HG02642 (cell line): ENCODE measurements around the gene CNNM4.

Experiments used
- ATAC-seq: cut with Tn5 transposase; IDR thresholded peaks from one replicate; pipeline ENCODE4 v1.9.1; 2021; ENCODE audit warnings: mild to moderate bottlenecking; ENCODE audit not compliant: unreplicated experiment, poor library complexity

The CNNM4 gene

DNA sequence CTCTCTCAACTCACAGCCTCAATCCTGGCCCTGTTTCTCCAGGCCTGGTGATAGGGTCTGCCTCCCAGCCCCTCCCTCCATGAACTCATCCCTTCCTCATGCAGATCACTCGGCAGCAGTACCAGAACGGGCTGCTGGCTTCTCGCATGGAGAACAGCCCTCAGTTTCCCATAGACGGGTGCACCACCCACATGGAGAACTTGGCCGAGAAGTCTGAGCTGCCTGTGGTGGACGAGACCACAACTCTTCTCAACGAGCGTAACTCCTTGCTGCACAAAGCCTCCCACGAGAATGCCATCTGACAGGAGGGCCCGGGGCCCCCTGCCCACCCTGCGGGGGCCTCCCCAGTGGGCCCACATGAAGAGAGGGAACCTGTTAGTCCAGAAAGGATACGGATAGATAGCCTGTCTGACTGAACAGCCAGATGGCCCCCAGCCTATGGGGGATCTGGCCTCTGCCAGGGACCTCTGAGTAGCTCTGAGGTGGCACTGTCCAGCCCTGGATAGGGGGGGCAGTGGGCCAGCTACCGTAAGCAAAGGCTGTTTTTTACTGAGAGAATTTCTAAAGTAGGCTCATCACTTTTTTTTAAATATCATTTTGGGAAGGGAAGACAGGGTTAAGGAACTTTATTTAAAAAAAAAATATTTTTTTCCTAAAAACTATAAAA, 48.6 kb downstream of the CNNM4 start:
- no peak for ATAC-seq

DNA sequence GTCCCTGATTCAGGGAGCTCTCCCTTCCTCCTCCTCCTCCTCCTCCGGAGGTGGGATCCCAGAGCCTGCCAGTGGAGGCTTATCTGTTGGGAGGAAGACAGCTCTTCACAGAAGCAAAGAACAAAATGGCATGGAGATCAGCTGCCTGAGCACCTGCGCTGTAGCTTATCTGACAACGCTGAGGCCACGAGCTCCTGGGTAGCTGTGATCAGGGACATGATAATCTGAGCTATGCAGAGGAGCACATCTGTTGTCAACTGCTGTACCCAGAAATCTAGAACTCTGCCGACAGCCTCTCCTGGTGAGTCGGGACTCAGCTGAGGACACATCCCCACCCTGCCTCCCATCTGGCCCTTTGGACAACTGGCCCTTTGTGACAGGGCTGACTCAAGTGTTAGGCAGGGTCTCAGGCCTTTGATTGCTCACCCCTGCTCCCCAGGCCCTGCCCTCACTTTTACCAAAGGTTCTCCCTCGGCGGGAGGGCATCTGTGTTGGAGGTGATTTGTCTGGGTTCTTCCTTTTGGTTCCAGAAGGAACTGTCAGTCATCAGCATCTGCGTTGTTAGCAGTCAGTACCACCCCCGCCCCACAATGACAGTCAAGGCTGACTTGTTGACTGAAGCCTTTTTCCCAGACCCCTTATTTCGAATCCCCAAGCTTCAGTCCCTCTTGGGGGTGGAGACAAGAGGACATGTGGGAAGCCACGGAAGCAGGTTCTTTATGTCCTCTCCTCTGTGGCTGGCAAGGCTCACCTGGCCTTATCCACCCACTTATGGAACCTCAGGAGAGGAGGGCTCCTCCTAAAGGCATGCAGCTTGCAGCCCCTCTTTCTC, 49.5 kb downstream of the CNNM4 start:
- ATAC-seq, result no peak

DNA sequence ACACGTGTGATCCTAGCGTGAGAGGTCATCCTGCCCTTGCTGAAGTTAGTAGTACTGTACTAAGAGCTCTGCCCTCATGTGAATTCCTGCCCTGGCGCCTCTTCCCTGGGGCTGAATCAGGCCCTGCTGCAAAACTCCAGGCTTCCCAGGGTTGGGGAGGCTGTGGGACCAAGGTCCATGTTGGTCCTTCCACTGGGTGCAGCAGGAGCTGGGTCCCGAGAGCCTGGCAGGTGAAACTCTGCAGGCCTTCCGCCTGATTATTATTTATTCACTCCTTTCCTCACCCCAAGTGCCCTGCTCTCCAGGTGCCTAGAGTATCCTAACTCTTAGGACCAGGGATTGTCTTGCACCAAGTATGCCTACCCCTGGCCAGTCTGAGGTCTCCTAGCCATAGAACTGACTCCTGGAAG, 50.1 kb downstream of the CNNM4 start:
- no peak for ATAC-seq

DNA sequence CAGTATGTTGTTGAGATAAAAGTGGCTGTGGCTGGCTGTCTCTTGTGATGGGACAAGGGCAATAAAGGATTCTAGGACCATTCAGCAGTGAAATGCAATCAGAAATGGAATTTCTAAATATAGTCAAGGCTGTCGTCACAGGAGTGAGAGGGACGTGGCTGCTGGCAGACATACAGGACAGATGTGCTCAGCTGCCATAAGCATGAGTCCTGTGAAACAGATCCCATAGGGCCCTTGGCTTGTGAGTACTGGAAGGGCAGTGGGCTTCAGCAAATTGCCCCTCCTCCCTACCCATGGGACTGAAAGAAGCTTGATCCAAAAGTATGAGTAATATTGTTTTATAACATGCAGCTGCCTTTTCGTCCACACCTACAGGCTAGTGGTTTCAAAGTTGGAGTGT, 51.2 kb downstream of the CNNM4 start:
- no peak for ATAC-seq

DNA sequence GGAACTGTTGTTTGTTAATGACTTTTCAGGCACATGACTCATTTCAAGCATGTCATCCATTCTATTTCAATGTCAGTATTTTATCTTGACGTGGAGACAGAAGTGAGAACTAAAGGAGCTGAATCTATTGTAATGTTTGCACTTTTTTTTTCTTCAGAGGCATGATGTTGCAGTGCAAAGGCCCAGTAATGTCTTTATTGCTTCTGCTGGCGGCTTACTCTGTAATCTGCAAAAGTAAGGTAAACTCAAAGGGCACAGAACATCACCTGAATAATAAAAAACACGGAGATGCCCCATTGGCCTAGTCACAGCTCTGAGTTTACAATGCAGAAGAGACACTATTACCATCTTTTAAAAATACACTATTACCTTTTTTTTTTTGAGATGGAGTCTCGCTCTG, 53.0 kb downstream of the CNNM4 start:
- ATAC-seq, result no peak

DNA sequence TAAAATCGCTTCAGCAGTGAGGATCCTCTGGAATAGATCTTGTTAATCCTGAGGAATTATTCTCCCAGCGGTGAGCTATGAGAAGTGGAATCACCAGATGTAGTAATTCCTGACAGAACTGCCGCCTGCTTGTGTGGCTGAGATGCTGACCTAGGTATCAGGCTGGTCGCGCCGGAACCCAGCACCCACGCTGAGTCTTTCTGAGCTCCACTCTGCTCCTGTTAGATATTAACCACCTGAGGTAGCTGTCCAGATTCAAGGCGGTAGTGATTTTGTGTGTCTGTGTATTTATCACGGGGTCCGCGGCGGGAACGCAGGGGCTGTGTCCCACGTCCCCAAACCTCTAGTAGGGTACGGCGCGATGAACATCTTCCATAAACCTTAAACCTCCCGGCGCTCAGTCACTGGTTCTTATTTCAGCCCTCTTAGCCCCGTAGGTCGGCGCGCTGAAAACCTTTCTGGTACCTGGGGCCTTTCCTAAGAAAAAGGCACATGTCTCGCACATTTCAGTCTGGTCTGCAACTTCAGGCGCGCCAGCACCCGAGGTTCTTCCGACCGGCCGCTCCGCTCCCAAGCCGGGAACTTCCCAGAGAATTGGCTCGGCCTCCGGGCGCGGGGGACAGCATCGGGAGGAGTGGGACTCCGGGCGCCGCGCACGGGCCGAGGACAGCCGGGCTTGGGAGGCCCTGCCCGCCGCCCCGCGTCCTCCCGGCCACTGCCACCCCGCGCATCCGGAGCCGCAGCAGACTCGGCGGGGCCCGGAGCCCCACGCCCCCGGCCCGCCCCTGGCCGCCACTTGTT, 54.8 kb downstream of the CNNM4 start:
- peak; percentile 10 for ATAC-seq

DNA sequence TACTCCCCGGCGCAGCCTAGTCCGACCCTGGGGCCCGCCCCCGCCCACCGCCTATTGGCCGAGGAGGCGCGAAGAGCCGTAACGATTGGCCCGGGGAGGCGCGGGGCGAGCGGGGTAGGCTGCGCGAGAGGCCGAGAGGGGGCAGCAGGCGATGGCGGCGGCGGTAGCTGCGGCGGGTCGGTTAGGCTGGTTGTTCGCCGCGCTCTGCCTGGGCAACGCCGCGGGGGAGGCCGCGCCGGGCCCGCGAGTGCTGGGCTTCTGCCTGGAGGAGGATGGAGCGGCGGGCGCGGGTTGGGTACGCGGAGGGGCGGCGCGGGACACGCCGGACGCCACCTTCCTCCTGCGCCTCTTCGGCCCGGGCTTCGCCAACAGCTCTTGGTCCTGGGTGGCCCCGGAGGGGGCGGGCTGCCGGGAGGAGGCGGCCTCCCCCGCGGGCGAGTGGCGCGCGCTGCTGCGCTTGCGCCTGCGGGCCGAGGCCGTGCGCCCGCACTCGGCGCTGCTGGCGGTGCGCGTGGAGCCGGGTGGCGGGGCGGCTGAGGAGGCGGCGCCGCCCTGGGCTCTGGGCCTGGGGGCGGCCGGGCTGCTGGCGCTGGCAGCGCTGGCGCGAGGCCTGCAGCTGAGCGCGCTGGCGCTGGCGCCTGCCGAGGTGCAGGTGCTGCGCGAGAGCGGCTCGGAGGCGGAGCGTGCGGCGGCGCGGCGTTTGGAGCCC, 55.6 kb downstream of the CNNM4 start, which contains the start of gene CNNM3:
Gene CNNM3 (plus strand): TSS at position 142 of the 709 bp plus-strand sequence. CDS start 10 bp downstream, at position 152.
- ATAC-seq, result peak; percentile 88

DNA sequence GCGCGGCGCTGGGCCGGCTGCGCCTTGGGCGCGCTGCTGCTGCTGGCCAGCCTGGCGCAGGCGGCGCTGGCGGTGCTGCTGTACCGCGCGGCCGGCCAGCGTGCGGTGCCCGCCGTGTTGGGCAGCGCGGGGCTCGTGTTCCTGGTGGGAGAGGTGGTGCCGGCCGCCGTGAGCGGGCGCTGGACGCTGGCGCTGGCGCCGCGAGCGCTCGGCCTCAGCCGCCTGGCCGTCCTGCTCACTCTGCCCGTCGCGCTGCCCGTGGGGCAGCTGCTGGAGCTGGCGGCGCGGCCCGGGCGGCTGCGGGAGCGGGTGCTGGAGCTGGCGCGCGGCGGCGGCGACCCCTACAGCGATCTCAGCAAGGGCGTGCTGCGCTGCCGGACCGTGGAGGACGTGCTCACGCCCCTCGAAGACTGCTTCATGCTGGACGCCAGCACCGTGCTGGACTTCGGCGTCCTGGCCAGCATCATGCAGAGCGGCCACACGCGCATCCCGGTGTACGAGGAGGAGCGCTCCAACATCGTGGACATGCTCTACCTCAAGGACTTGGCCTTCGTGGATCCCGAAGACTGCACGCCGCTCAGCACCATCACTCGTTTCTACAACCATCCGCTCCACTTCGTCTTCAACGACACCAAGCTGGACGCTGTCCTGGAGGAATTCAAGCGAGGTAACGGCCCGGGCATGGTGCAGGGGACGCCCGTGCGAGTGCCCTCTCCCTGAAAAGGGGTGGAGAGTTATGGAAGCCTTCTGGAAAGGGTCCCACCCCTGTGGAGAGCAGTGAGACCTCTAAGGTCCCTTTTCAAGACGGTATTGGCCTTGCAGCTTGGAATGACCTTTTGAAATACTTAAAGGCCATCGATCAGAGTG, 56.4 kb downstream of the CNNM4 start:
- ATAC-seq, result peak; percentile 2

DNA sequence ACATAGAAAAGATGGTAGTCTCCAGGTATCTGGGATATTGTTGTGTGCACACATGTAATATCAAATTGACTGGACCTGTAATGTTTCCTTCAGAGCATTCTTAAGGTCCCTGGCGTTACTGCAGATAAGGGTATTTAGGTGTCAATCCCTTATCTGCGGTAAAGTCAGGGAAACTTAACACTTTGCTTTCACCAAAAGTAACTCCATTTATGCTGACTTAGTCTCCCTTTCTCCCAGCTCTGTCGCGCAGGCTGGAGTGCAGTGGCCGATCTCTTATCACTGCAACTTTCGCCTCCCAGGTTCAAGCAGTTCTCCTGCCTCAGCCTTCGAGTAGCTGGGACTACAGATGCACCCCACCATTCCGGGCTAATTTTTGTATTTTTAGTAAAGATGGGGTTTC, 57.2 kb downstream of the CNNM4 start:
- no peak for ATAC-seq

DNA sequence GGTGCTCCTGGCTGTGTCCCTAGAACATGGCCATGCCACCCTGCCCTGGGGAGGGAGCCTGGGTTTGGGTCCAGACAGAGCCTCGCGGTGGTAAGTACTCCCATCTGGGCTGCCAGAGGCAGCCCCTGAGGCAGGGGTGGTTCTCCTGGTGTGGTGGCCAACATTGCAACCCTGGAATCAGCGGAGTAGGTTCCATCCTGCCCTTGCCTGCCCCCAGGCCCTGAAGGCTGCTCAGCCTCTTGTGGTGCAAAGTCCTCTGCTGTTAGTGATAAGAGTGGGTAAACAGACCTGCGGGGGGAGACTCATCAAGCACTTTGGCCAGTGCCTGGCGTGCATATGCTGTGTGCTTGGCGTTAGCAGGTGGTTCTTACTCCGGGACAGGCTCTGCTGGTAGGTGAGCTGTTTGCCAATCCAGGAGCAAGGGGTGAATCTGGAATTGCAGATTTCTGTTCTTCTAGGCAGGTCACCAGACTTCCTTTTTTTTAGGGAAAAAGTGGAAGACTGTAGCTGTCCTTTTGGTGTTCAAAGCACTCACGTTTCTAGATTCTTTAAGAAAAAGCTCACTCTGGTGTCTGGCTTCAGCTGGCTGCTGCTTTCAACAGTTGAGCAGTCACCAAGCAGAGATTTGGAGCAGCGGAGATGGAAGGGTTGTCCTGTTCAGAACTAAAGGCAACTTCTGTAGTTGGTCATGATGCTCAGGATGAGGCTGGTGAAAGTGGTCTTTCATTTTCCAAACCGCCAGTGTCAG, 58.6 kb downstream of the CNNM4 start:
- ATAC-seq, result no peak

DNA sequence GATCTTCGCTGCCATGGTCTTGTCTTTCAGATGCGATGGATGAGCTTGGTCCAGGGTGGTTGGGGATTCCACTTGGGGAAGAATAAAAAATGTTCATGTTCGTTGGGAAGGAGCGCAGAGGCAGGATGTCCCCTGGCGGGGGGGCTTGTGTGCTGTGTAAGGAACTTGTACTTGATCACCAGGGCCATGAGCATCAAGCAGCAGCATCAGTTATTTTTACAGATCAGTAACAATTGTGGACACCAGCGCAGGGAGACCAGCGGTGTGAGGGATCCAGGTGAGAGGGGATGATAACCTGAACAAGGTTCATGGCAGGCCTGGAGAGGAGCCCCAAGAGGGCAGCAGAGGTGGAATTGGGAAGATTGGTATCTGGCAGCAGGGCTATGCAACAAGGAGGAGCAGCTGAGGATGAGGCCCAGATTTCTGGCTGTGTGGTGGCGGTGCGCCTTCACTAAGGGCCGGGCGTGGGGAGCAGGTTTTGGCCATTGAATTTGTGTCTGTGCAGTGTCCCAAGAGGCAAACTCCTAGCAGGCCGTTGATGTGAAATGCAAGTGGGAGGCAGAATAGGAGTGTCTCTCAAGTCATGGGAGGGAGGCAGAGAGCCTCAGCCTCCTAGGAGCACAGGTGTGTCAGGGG, 59.3 kb downstream of the CNNM4 start:
- ATAC-seq, result no peak

DNA sequence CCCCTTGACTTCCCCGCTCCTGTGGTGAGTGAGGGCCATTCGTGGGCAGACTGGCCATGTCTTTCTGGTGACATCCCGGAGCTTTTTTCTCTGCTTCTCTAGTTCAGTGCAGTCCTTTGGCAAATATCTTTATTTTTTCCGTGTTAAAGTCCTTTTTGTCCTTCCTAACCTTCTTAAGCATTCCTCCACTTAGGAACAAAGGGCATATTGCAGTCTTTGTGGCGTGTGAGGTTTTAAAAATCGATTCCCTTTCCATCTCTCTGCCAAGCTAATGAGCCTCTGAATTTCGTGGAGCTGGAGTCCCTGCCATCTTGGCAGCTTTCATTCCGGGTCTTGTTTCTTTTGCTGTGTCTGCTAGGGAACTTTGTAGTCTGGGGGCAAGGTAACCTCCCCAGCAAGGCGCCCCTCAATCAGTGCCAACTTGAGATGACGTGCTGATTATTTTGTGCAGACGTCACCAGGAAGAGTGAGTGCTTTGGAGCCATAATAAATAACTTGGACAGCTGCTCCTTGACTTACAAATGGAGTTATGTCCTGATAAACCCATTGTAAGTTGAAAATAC, 60.5 kb downstream of the CNNM4 start:
- no peak for ATAC-seq

DNA sequence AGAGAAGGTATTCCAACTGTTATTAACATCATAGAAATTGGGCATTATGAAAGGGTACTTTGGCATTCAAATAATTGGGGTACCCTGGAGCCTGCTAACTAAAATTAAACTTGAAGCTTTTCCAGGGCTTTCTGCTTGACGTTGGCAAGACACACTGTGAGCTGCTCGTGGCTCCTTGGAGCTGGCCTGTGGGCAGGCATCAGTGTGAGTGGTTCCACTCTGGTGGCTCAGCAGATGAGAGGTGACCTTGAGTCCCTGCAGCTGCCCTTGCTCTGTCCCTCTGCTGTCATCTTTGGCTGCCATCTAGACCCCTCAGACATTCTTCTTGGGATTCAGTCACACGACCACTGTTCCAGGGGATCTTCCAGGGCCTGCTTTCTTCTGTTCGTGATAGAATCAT, 62.1 kb downstream of the CNNM4 start:
- ATAC-seq, result no peak

DNA sequence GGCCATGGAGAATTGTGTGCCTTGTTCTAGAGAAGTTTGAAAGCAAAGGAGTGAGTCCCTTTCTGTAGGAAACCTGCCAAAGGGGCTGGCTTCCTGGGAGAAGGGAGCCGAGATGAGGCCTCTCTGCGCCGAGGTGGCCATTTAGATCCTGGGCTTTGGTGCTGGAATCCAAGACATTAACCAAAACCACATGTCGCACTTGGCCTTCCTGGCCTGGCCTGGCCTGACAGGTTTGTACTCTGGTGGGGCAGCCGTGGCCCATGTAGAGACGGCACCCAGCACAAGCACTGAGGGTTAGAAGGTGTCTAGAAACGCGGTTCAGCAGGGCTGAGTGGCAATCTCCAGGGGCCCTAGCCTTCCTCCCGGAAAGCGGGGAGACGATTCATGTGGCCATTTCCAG, 62.5 kb downstream of the CNNM4 start:
- ATAC-seq, result no peak

DNA sequence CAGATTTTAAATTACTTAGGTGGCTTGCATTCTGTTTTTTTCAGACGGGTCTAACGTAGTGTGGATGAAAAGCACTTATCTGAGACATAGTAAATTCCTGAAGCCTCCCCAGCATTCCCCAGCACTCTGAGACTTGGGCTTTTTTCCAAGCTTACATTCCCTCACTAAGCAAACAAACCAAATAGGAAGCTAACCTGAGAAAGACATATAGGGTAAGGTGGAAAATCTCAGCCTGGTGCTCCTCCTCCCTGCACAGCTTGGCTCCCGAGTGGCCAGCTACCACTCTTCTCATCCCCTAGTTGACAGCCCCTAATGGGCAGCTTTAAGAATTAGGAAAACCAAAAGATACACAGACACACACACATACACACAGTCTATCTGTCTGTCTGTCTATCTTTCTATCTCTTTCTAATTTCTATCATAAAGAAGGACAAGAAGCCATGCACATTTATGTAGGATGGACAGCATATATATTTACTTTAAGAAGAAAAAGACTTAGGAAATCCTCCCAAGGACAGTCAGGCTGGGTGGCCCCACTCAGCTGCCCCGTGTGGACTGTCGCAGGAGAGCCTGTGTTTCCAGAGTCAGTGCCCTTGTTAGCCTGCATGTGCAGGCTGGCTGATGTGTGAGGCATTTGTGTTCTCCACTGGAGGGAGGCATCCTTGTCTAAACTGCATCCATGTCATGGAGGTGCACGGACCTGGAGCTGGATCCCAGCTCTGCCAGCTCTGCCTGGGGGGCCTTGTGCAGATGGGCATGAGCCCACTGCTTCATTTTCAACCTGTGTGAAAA, 63.6 kb downstream of the CNNM4 start:
- no peak for ATAC-seq

DNA sequence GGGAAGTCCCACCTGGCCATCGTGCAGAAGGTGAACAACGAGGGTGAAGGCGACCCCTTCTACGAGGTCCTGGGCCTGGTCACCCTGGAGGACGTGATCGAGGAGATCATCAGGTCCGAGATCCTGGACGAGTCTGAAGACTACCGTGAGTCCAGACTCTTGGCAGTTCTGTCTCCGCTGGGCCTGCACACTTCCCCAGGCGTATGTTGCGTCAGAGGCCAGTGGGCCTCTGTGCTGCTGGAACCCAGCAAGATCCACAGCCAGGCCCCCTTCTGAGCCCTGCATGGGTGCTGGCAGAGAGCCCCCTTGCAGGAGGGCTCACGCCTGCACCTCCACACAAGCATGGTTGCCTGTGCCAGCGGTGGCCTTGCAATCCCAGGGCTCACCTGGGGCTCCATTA, 64.4 kb downstream of the CNNM4 start:
- no peak for ATAC-seq

DNA sequence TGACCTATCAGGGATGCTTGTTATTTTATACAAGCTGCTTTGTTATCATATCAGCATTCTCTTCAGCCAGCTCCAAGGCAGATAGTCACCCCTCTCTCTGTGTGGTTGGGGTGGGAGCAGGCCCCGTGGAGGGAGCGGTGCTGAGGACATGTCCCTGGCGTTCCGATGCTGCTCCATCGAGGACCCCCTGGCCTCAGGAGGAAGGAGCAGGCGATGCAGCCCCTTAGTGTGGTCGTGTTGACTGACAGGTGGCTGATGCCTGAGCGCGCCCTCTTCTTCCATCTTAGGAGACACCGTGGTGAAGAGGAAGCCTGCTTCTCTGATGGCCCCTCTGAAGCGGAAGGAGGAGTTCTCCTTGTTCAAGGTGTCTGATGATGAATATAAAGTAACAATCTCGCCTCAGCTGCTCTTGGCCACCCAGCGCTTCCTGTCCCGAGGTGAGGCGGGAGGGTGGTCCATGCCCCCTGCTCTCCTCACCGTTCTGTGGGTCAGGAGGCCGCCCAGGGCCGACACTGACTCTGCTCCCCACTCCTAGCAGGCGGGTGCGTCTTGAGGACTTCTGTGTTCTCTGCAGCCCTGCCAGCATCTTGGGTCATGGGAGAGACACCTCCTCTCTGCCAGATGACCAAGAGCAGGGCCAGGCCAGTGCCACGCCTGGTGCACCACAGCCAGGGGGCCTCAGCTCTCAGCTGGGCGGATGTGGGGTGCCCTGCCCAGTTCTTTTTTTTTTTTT, 66.0 kb downstream of the CNNM4 start:
- ATAC-seq, result no peak
